DND-41 (cell line): ENCODE results near the gene CIRBP.

Source experiments
- ATAC-seq: fragments of 200-7000 bp; cut with Tn5 transposase; 3 replicates; pipeline ENCODE4 v1.9.1; 2021; ENCODE audit warnings: low read depth; ENCODE audit not compliant: insufficient read depth
- DNase-seq: peaks from one replicate; pipeline ENCODE4 v3.0.0-alpha.2; 2020
- H2AFZ ChIP-seq: 2 replicates; pipeline ENCODE4 v1.6.0; 2012; ENCODE audit warnings: low read depth, low read length
- H3K27ac ChIP-seq: 2 replicates; pipeline ENCODE4 v1.5.1; 2012; ENCODE audit warnings: low read length, inconsistent platforms
- H3K27me3 ChIP-seq: fragments of 200-600 bp; sonication (generic); 2 replicates; pipeline ENCODE4 v1.6.0; 2012; ENCODE audit warnings: low read length, mild to moderate bottlenecking, inconsistent platforms; ENCODE audit not compliant: insufficient read depth, poor library complexity
- H3K36me3 ChIP-seq: 2 replicates; pipeline ENCODE4 v1.5.1; 2012; ENCODE audit warnings: low read length, inconsistent platforms; ENCODE audit not compliant: insufficient read depth
- H3K4me1 ChIP-seq: 2 replicates; pipeline ENCODE4 v1.5.1; 2012; ENCODE audit warnings: mild to moderate bottlenecking, low read length; ENCODE audit not compliant: insufficient read depth
- H3K4me2 ChIP-seq: 2 replicates; pipeline ENCODE4 v1.6.0; 2012; ENCODE audit warnings: mild to moderate bottlenecking, moderate library complexity, low read length, inconsistent platforms; ENCODE audit not compliant: insufficient read depth
- H3K4me3 ChIP-seq, 2 experiments: fragments of 200-600 bp in 1 of 2; shearing (Covaris generic) in 1 of 2; 2 replicates each; pipeline ENCODE4 v1.5.1; 2012 to 2016; ENCODE audit warnings: inconsistent platforms in 2 of 2, low read length in 2 of 2, mild to moderate bottlenecking in 2 of 2, low read depth in 1 of 2, moderate library complexity in 1 of 2
- H3K79me2 ChIP-seq: 2 replicates; pipeline ENCODE4 v1.6.0; 2012; ENCODE audit warnings: low read length, inconsistent platforms; ENCODE audit not compliant: insufficient read depth
- H3K9ac ChIP-seq: 2 replicates; pipeline ENCODE4 v1.6.0; 2012; ENCODE audit warnings: low read depth, mild to moderate bottlenecking, inconsistent platforms, low read length, moderate library complexity
- H3K9me3 ChIP-seq: 2 replicates; pipeline ENCODE4 v1.5.1; 2012; ENCODE audit warnings: low read length, moderate library complexity, mild to moderate bottlenecking, inconsistent platforms; ENCODE audit not compliant: insufficient read depth, severe bottlenecking
- H4K20me1 ChIP-seq: 2 replicates; pipeline ENCODE4 v1.6.0; 2012; ENCODE audit warnings: low read length; ENCODE audit not compliant: insufficient read depth
- CTCF ChIP-seq: IDR thresholded peaks from 2 replicates; pipeline ENCODE4 v1.5.1; 2012; ENCODE audit warnings: borderline replicate concordance, low read length, moderate library complexity, mild to moderate bottlenecking; ENCODE audit not compliant: poor library complexity, severe bottlenecking; ENCODE audit errors: extremely low read depth
- EZH2 ChIP-seq: IDR thresholded peaks from 3 replicates; pipeline ENCODE4 v1.6.1; 2012; ENCODE audit warnings: borderline replicate concordance, low read depth, mild to moderate bottlenecking, moderate library complexity, low read length, inconsistent platforms; ENCODE audit not compliant: severe bottlenecking

Gene CIRBP

GRCh38 chr19:1262623-1263123, 6.5 kb upstream of the CIRBP start:
- Histone ChIP-seq H3K27me3 (peaks cover 4% of the 10 kb centered on the region), H3K79me2 (peaks cover 2% of the 10 kb centered on the region; the same call in 1 of the 2 replicates), H3K4me1 (peaks cover 56% of the 10 kb centered on the region), H3K4me3 (no peak overlapping the region), H3K27ac (no peak overlapping the region), H3K9ac (no peak overlapping the region), H2AFZ (no peak overlapping the region), H3K4me2 (no peak overlapping the region), H3K36me3 (peaks cover 8% of the 10 kb centered on the region), H4K20me1 (no peaks in the 10 kb centered on the region), H3K9me3 (no peaks in the 10 kb centered on the region)
- TF ChIP-seq EZH2 (no peak), CTCF (no peak)
- ATAC-seq (no peak), DNase-seq (no peak)

GRCh38 chr19:1263188-1263587, 5.9 kb upstream of the CIRBP start:
- DNase-seq (no peak), ATAC-seq (no peak)
- Histone ChIP-seq H2AFZ (no peak overlapping the region), H3K4me1 (peaks cover 55% of the 10 kb centered on the region), H3K27ac (no peak overlapping the region), H4K20me1 (no peaks in the 10 kb centered on the region), H3K36me3 (peaks cover 3% of the 10 kb centered on the region; the same call in 1 of the 2 replicates), H3K79me2 (peaks cover 2% of the 10 kb centered on the region; the same call in 1 of the 2 replicates), H3K4me3 (no peak overlapping the region), H3K27me3 (peaks cover 4% of the 10 kb centered on the region), H3K4me2 (no peak overlapping the region), H3K9me3 (no peaks in the 10 kb centered on the region), H3K9ac (no peak overlapping the region)
- TF ChIP-seq CTCF, result no peak
- TF ChIP-seq EZH2, result no peak

- Histone ChIP-seq H2AFZ (no peak overlapping the region), H3K4me2 (no peak overlapping the region), H3K27ac (no peak overlapping the region), H3K9me3 (no peaks in the 10 kb centered on the region), H3K4me1 (peaks cover 47% of the 10 kb centered on the region), H3K4me3 (no peak overlapping the region), H3K36me3 (peaks cover 5% of the 10 kb centered on the region), H3K79me2 (peaks cover 11% of the 10 kb centered on the region), H3K27me3 (peaks cover 4% of the 10 kb centered on the region), H4K20me1 (peaks cover 5% of the 10 kb centered on the region), H3K9ac (no peak overlapping the region)
- no peak for ATAC-seq
- no peak for TF ChIP-seq CTCF
- no peak for TF ChIP-seq EZH2
- DNase-seq, result no peak
These were observed 4.1 kb upstream of the CIRBP start for GRCh38 chr19:1264801-1265614.
